ENCODE data around the gene SMAD1.
"Not testable (repeated sequence)": the region's sequence is repeated elsewhere in the genome, so short reads cannot be mapped to it uniquely, and the experiment has no call there.

The SMAD1 gene

DNA sequence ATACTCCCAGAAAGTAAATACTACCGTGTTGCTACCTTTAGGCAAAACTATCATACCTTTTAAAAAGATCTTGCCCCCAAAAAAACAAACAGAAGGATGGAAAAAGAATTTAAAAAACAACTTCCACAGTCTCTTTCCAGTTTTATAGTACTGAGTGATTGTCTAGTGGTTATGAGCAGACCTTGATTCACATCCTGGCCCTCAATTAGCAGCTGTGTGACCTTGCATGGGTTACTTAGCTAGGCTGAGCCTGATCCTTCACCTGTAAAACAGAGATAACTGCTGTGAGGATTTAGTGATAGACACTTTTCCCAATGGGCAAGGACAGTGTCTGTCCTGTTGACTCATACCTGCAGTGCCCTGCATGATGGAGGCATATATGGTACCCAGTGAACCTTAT is 49.0 kb downstream of the SMAD1 start:
- peaks cover 24% of the 10 kb centered on the region for H3K4me1 ChIP-seq (ENCODE audit: insufficient read depth, low read length)
- no peaks in the 10 kb centered on the region for H3K36me3 ChIP-seq (ENCODE audit: insufficient read depth, low read length)
- no peak overlapping the region for H3K4me3 ChIP-seq (ENCODE audit: low read depth in 1 of 2, low read length in 2 of 2)
- no peak overlapping the region for H3K9ac ChIP-seq (ENCODE audit: low read length)
- no peaks in the 10 kb centered on the region for H3K27me3 ChIP-seq (ENCODE audit: control insufficient read depth in 1 of 2, insufficient read depth in 2 of 2, low read length in 2 of 2)
- no peaks in the 10 kb centered on the region for H3K9me3 ChIP-seq (ENCODE audit: low read length)
- no peak overlapping the region for H3K27ac ChIP-seq (ENCODE audit: low read depth, low read length)

DNA sequence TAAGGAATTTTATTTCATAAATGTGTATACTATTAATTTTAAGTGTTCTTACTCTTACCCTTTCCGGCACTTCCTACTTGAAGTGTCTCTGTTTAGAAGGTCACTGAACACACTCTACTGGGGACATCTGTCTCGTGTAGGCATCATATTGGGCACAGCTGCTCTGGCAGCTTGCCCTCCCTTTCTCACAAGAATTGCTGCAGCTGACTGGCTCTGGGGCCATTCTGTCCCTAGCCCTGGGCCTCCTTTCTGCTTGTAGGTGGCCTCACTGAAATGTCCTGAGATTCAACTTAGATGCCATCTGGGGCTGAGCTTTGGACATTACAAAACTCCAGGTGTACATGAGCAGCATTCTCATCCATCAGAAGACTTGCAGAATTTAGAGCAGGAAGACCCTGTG is 49.6 kb downstream of the SMAD1 start:
- Histone ChIP-seq H3K27ac (ENCODE audit: low read depth, low read length) (no peak overlapping the region), H3K4me1 (ENCODE audit: insufficient read depth, low read length) (peaks cover 21% of the 10 kb centered on the region), H3K36me3 (ENCODE audit: insufficient read depth, low read length) (no peaks in the 10 kb centered on the region), H3K9me3 (ENCODE audit: low read length) (no peaks in the 10 kb centered on the region), H3K27me3 (ENCODE audit: control insufficient read depth in 1 of 2, insufficient read depth in 2 of 2, low read length in 2 of 2) (no peaks in the 10 kb centered on the region), H3K9ac (ENCODE audit: low read length) (no peak overlapping the region), H3K4me3 (ENCODE audit: low read depth in 1 of 2, low read length in 2 of 2) (no peak overlapping the region)

DNA sequence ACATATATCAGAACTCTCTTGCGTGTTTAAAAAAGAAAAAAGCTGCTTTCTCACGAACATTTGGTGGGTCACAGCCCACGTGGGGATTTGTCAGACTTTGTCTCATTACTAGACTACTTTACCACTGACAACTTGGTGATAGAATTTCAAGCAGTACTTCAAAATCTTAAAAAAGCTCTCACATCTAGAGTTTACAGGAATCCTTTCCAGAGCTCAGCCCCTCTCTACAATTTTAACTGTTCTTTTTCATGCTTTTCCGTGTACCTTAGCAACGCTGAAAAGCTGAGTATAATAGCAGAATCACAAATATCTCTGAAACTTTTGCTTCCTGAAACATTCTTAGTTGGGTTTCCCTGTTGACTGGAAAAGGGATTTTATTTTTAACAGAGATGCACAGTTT is 50.2 kb downstream of the SMAD1 start:
- H3K27me3 ChIP-seq (ENCODE audit: control insufficient read depth in 1 of 2, insufficient read depth in 2 of 2, low read length in 2 of 2), result no peaks in the 10 kb centered on the region
- H3K27ac ChIP-seq (ENCODE audit: low read depth, low read length), result no peak overlapping the region
- H3K9me3 ChIP-seq (ENCODE audit: low read length), result no peaks in the 10 kb centered on the region
- H3K4me1 ChIP-seq (ENCODE audit: insufficient read depth, low read length), result peaks cover 21% of the 10 kb centered on the region
- H3K4me3 ChIP-seq (ENCODE audit: low read depth in 1 of 2, low read length in 2 of 2), result no peak overlapping the region
- H3K36me3 ChIP-seq (ENCODE audit: insufficient read depth, low read length), result no peaks in the 10 kb centered on the region
- H3K9ac ChIP-seq (ENCODE audit: low read length), result no peak overlapping the region

DNA sequence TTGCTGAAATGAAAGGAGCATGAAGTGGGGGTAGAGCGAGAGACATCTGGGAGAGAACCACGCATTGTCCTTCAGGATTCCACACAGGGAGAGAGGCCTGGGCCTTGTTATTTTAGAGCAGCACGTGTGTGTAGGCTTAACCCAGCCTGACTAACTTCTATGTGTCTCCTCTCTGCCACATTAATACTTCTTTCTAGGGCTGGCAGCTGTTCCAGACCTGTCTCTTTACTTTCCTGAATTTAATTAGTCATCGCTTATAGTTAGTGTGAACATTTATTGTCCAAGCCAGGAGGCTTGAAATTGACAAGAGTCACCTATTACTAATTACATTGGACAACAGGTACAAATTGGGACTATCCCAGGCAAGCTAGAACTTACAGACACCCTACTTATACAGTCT is 51.3 kb downstream of the SMAD1 start:
- peaks cover 26% of the 10 kb centered on the region for H3K4me1 ChIP-seq (ENCODE audit: insufficient read depth, low read length)

DNA sequence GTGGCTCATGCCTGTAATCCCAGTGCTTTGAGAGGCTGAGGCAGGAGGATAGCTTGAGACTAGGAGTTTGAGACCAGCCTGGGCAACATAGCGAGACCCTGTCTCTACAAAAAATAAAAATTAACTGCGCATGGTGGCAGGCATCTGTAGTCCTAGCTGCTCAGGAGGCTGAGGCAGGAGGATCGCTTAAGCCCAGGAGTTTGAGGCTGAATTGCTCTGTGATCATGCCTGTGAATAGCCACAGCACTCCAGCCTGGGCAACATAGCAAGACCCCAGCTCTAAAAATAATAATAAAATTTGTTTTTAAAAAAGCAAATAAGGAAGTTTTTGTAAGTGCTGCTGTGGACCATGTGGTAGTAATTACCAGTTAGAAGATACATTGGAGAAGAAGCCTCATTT is 51.8 kb downstream of the SMAD1 start:
- not testable (repeated sequence) for H3K36me3 ChIP-seq (ENCODE audit: insufficient read depth, low read length); H3K4me3 ChIP-seq (ENCODE audit: low read depth in 1 of 2, low read length in 2 of 2); H3K9me3 ChIP-seq (ENCODE audit: low read length); H3K9ac ChIP-seq (ENCODE audit: low read length); H3K27me3 ChIP-seq (ENCODE audit: control insufficient read depth in 1 of 2, insufficient read depth in 2 of 2, low read length in 2 of 2); H3K27ac ChIP-seq (ENCODE audit: low read depth, low read length)
- H3K4me1 ChIP-seq (ENCODE audit: insufficient read depth, low read length), result peaks cover 26% of the 10 kb centered on the region

More for the DNA sequence above, 51.3 kb downstream of the SMAD1 start:
- no peaks in the 10 kb centered on the region for H3K9me3 ChIP-seq (ENCODE audit: low read length)
- no peak overlapping the region for H3K27ac ChIP-seq (ENCODE audit: low read depth, low read length)
- H3K27me3 ChIP-seq (ENCODE audit: control insufficient read depth in 1 of 2, insufficient read depth in 2 of 2, low read length in 2 of 2), result no peaks in the 10 kb centered on the region
- H3K36me3 ChIP-seq (ENCODE audit: insufficient read depth, low read length), result no peaks in the 10 kb centered on the region
- no peak overlapping the region for H3K9ac ChIP-seq (ENCODE audit: low read length)
- no peak overlapping the region for H3K4me3 ChIP-seq (ENCODE audit: low read depth in 1 of 2, low read length in 2 of 2)

DNA sequence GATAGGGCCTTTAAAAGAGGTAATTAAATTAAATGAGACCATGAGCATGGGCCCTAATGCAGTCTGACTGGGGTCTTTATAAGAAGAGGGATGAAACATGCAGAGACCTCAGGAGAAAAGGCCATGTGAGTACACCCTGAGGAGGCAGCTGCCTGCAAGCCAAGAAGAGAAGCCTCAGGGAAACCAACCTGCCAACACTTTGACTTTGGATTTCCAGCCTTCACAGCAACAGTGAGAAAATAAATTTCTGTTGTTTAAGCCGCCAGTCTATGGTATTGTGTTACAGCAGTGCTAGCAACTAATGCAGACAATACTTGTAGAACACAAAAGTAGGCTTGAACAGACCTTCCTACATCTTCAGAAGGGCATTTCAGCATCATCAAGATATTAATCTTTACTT is 52.3 kb downstream of the SMAD1 start:
- Histone ChIP-seq H3K9me3 (ENCODE audit: low read length) (no peaks in the 10 kb centered on the region), H3K4me1 (ENCODE audit: insufficient read depth, low read length) (peaks cover 31% of the 10 kb centered on the region), H3K4me3 (ENCODE audit: low read depth in 1 of 2, low read length in 2 of 2) (no peak overlapping the region), H3K27ac (ENCODE audit: low read depth, low read length) (no peak overlapping the region), H3K36me3 (ENCODE audit: insufficient read depth, low read length) (no peaks in the 10 kb centered on the region), H3K27me3 (ENCODE audit: control insufficient read depth in 1 of 2, insufficient read depth in 2 of 2, low read length in 2 of 2) (no peaks in the 10 kb centered on the region), H3K9ac (ENCODE audit: low read length) (no peak overlapping the region)

DNA sequence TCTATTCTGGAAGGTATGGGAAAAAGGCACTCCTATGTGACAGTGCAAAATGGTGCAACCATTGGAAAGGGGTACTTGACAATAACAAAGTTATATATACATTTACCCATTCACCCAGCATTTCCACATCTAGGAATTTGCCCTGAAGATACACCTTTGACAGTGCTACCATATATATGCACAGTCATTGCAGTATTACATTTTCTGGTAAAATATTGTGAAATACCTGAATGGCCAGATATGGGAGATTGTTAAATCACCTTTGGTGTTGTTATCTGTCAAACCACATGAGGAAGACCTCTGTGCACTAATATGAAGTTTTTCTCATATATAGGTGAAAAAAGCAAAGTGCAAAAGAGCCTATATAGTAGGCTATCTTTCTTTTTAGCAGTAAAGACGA is 53.5 kb downstream of the SMAD1 start:
- Histone ChIP-seq H3K4me1 (ENCODE audit: insufficient read depth, low read length) (peaks cover 27% of the 10 kb centered on the region), H3K9me3 (ENCODE audit: low read length) (no peaks in the 10 kb centered on the region), H3K27ac (ENCODE audit: low read depth, low read length) (no peak overlapping the region), H3K4me3 (ENCODE audit: low read depth in 1 of 2, low read length in 2 of 2) (no peak overlapping the region), H3K27me3 (ENCODE audit: control insufficient read depth in 1 of 2, insufficient read depth in 2 of 2, low read length in 2 of 2) (no peaks in the 10 kb centered on the region), H3K36me3 (ENCODE audit: insufficient read depth, low read length) (no peaks in the 10 kb centered on the region), H3K9ac (ENCODE audit: low read length) (no peak overlapping the region)

DNA sequence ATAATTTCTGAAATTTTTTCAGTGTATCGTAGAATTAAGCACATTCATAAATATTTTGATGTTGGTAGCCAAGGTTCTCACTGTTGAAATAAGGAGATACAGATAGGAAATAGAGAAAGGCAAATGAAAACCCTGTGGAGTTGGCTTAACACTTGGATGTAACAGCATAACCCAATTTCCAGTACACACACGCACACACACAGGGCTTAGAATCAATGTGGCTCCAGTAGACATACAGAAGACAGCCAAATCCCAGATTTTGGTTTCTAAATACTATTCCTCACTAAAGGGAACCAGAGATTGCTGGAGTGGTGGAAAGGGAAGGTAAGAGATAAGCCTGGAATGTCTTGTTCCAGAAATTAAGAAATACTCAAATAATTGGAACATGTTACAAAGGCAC is 54.4 kb downstream of the SMAD1 start:
- Histone ChIP-seq H3K4me3 (ENCODE audit: low read depth in 1 of 2, low read length in 2 of 2) (no peak overlapping the region), H3K27ac (ENCODE audit: low read depth, low read length) (no peak overlapping the region), H3K27me3 (ENCODE audit: control insufficient read depth in 1 of 2, insufficient read depth in 2 of 2, low read length in 2 of 2) (no peaks in the 10 kb centered on the region), H3K36me3 (ENCODE audit: insufficient read depth, low read length) (no peaks in the 10 kb centered on the region), H3K9ac (ENCODE audit: low read length) (no peak overlapping the region), H3K4me1 (ENCODE audit: insufficient read depth, low read length) (peaks cover 26% of the 10 kb centered on the region), H3K9me3 (ENCODE audit: low read length) (no peaks in the 10 kb centered on the region)

DNA sequence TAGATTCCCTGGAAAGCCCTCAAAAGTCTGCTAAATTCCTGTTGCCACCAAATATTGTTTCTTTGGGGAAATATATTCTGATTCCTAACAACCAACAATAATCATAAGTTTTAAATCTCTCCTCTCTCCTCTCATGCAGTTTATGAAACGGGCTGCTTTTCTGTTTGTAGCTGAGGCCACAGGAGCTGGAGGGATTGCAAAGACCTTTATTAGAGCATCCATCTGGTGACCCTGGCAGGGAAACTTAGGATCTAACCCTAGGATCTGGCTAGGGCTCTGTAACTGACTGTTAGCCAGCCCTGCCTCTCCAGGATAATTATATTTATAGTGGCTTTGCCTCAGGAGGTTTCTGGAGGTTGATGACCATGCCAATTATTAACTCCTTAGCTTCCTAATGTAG is 56.9 kb downstream of the SMAD1 start:
- Histone ChIP-seq H3K27me3 (ENCODE audit: control insufficient read depth in 1 of 2, insufficient read depth in 2 of 2, low read length in 2 of 2) (no peaks in the 10 kb centered on the region), H3K4me3 (ENCODE audit: low read depth in 1 of 2, low read length in 2 of 2) (no peak overlapping the region), H3K9ac (ENCODE audit: low read length) (no peak overlapping the region), H3K9me3 (ENCODE audit: low read length) (no peaks in the 10 kb centered on the region), H3K27ac (ENCODE audit: low read depth, low read length) (no peak overlapping the region), H3K4me1 (ENCODE audit: insufficient read depth, low read length) (peaks cover 18% of the 10 kb centered on the region), H3K36me3 (ENCODE audit: insufficient read depth, low read length) (no peaks in the 10 kb centered on the region)

DNA sequence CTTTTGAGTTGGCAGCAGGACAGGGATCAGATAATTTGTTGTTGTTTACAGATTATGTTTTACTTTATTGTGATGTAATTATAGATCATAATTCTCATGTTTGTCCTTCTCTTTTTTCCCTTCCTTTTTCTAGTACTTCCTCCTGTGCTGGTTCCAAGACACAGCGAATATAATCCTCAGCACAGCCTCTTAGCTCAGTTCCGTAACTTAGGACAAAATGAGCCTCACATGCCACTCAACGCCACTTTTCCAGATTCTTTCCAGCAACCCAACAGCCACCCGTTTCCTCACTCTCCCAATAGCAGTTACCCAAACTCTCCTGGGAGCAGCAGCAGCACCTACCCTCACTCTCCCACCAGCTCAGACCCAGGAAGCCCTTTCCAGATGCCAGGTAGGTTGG is 58.0 kb downstream of the SMAD1 start:
- no peaks in the 10 kb centered on the region for H3K36me3 ChIP-seq (ENCODE audit: insufficient read depth, low read length)
- no peak overlapping the region for H3K27ac ChIP-seq (ENCODE audit: low read depth, low read length)
- H3K9ac ChIP-seq (ENCODE audit: low read length), result no peak overlapping the region
- H3K27me3 ChIP-seq (ENCODE audit: control insufficient read depth in 1 of 2, insufficient read depth in 2 of 2, low read length in 2 of 2), result no peaks in the 10 kb centered on the region
- no peak overlapping the region for H3K4me3 ChIP-seq (ENCODE audit: low read depth in 1 of 2, low read length in 2 of 2)
- peaks cover 18% of the 10 kb centered on the region for H3K4me1 ChIP-seq (ENCODE audit: insufficient read depth, low read length)
- no peaks in the 10 kb centered on the region for H3K9me3 ChIP-seq (ENCODE audit: low read length)

DNA sequence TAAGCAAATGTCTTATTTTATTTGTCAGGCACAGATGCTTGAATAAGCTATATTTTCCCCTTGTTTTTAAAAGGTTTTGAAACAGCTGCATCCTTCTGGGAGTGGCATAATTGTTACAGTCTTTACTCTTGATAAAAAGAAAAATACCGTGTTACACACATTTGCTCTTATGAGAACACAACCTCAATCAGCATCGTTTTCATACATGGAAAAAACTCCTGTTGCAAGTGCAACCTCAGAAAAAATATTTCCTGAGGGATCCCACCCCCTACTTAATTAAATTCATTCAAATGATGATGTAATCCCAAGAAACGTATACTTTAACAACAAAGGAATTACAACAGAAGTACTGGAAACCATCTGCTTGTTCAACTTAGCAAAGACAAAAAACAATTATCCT is 58.6 kb downstream of the SMAD1 start:
- H3K9ac ChIP-seq (ENCODE audit: low read length), result no peak overlapping the region
- H3K27me3 ChIP-seq (ENCODE audit: control insufficient read depth in 1 of 2, insufficient read depth in 2 of 2, low read length in 2 of 2), result no peaks in the 10 kb centered on the region
- no peaks in the 10 kb centered on the region for H3K9me3 ChIP-seq (ENCODE audit: low read length)
- H3K36me3 ChIP-seq (ENCODE audit: insufficient read depth, low read length), result no peaks in the 10 kb centered on the region
- peaks cover 18% of the 10 kb centered on the region for H3K4me1 ChIP-seq (ENCODE audit: insufficient read depth, low read length)
- H3K4me3 ChIP-seq (ENCODE audit: low read depth in 1 of 2, low read length in 2 of 2), result no peak overlapping the region
- no peak overlapping the region for H3K27ac ChIP-seq (ENCODE audit: low read depth, low read length)

DNA sequence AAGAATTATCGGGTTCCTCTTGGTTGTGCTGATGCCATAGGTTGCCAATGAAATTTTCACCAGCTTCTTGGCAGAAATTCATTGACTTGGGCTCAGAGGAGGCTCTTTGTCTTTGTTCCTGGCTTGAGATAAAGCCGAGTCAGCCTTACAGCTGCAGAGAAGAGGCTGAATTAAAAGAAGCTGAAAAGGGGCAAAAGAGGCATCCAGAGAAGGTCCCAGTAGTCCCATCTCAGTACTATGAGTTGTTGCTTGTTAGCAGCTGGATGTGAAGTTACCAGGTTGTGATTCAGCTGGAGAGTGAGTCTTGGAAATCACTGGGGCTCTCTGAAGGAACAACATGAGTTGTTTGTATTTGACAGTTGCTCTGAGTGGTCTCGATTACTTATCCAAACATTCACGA is 59.7 kb downstream of the SMAD1 start:
- no peak overlapping the region for H3K27ac ChIP-seq (ENCODE audit: low read depth, low read length)
- no peak overlapping the region for H3K9ac ChIP-seq (ENCODE audit: low read length)
- H3K9me3 ChIP-seq (ENCODE audit: low read length), result no peaks in the 10 kb centered on the region
- no peak overlapping the region for H3K4me3 ChIP-seq (ENCODE audit: low read depth in 1 of 2, low read length in 2 of 2)
- peaks cover 29% of the 10 kb centered on the region for H3K4me1 ChIP-seq (ENCODE audit: insufficient read depth, low read length)
- no peaks in the 10 kb centered on the region for H3K36me3 ChIP-seq (ENCODE audit: insufficient read depth, low read length)
- H3K27me3 ChIP-seq (ENCODE audit: control insufficient read depth in 1 of 2, insufficient read depth in 2 of 2, low read length in 2 of 2), result no peaks in the 10 kb centered on the region

Data from muscle layer of colon (tissue), 2 donors.